CD8-positive, alpha-beta memory T cell (primary cell): ENCODE measurements around the gene PIP4K2C. TPM values are rescaled to one million over a fixed set of nuclear protein-coding genes. Genes with fewer than 3 reads are reported as not detected.

Source experiments
- CTCF ChIA-PET: fragments of 350-600 bp; sonication (Branson Sonifier 250); formaldehyde crosslinking; loops from one replicate; lab custom pipeline; 2021; ENCODE audit warnings: antibody characterized with exemption; lab: Charles Lee
- POLR2A ChIA-PET: fragments of 350-600 bp; sonication (Branson Sonifier 250); formaldehyde crosslinking; loops from one replicate; lab custom pipeline; 2021; ENCODE audit warnings: antibody characterized with exemption; lab: Charles Lee
- DNase-seq, 5 donors: peaks; one replicate each; pipeline versions ENCODE4 v3.0.0 to v3.0.0-alpha.2; 2020 to 2022; ENCODE audit warnings: mixed read lengths in 1 of 5
- H3K27ac ChIP-seq: one replicate; pipeline ENCODE4 v1.7.0; 2013; ENCODE audit warnings: low read depth, mild to moderate bottlenecking, low read length, moderate library complexity
- H3K27me3 ChIP-seq: 2 replicates; pipeline ENCODE4 v1.7.0; 2013; ENCODE audit warnings: low read length, mild to moderate bottlenecking; ENCODE audit not compliant: insufficient read depth, poor library complexity, severe bottlenecking
- H3K36me3 ChIP-seq: 2 replicates; pipeline ENCODE4 v1.7.0; 2013; ENCODE audit warnings: mild to moderate bottlenecking, low read length, moderate library complexity; ENCODE audit not compliant: insufficient read depth
- H3K4me1 ChIP-seq: 2 replicates; pipeline ENCODE4 v1.7.0; 2013; ENCODE audit warnings: mild to moderate bottlenecking, low read length, moderate library complexity; ENCODE audit not compliant: insufficient read depth
- H3K4me3 ChIP-seq: 2 replicates; pipeline ENCODE4 v1.7.0; 2013; ENCODE audit warnings: mild to moderate bottlenecking, low read length
- H3K9me3 ChIP-seq: 2 replicates; pipeline ENCODE4 v1.7.0; 2013; ENCODE audit warnings: mild to moderate bottlenecking, low read length
- H3K27ac Mint-ChIP-seq, 8 donors: one replicate each; pipeline ENCODE4 v1.8.0; 2020 to 2021; ENCODE audit warnings: mixed read lengths in 8 of 8, mild to moderate bottlenecking in 6 of 8, inconsistent platforms in 3 of 8, moderate library complexity in 3 of 8
- H3K27me3 Mint-ChIP-seq, 2 donors: one replicate each; pipeline ENCODE4 v1.8.0; 2020 to 2021; ENCODE audit warnings: mixed read lengths in 2 of 2, mild to moderate bottlenecking in 1 of 2, moderate library complexity in 1 of 2
- H3K36me3 Mint-ChIP-seq, 3 donors: one replicate each; pipeline ENCODE4 v1.8.0; 2020 to 2021; ENCODE audit warnings: mixed read lengths in 3 of 3, inconsistent platforms in 1 of 3, mild to moderate bottlenecking in 1 of 3
- H3K4me1 Mint-ChIP-seq, 3 donors: one replicate each; pipeline ENCODE4 v1.8.0; 2020 to 2021; ENCODE audit warnings: mixed read lengths in 3 of 3, inconsistent platforms in 1 of 3, mild to moderate bottlenecking in 1 of 3
- H3K4me3 Mint-ChIP-seq, 7 donors: one replicate each; pipeline ENCODE4 v1.8.0; 2020 to 2021; ENCODE audit warnings: mixed read lengths in 7 of 7, mild to moderate bottlenecking in 6 of 7, moderate library complexity in 4 of 7, inconsistent platforms in 2 of 7
- H3K9me3 Mint-ChIP-seq, 5 donors: one replicate each; pipeline ENCODE4 v1.8.0; 2020 to 2022; ENCODE audit warnings: mixed read lengths in 5 of 5, mild to moderate bottlenecking in 3 of 5, moderate library complexity in 2 of 5, inconsistent platforms in 1 of 5
- polyA plus RNA-seq: library from polyadenylated mRNA; unstranded; fragments of 300-500 nt; fragmentation: Illumina TruSeq; gene quantifications from one replicate; pipeline ENCODE4 v1.2.3, GENCODE V29; 2021
- total RNA-seq, 2 experiments: library from RNA; stranded (reverse); gene quantifications; one replicate each; pipeline ENCODE4 v1.2.3, GENCODE V29; 2021

PIP4K2C gene
- total and polyA plus RNA-seq, 3 experiments from 2014 or later, result 24.7 to 40.6 (median 29.7) TPM

- H3K27ac ChIP-seq, result peak overlapping the region; percentile 64
- H3K36me3 Mint-ChIP-seq, result peaks cover 0 to 26% (median 0%) of the 10 kb centered on the region in 3 donors
- no peak for DNase-seq
- peak overlapping the region; percentile 85 to 91 (median 91) for H3K4me3 Mint-ChIP-seq
- H3K36me3 ChIP-seq, result peaks cover under 1% of the 10 kb centered on the region
- H3K27ac Mint-ChIP-seq, result peak overlapping the region; percentile 76 to 95 (median 88)
- H3K27me3 ChIP-seq, result no peaks in the 10 kb centered on the region
- H3K4me1 Mint-ChIP-seq, result peaks cover 29 to 39% (median 38%) of the 10 kb centered on the region in 3 donors
- H3K9me3 ChIP-seq, result no peaks in the 10 kb centered on the region
- POLR2A ChIA-PET, result interaction anchor here (1.7 kb wide), 1 partner anchor 20 kb away, joined by 6 read pairs; the partner anchor contains the start of gene ARHGEF25
- H3K9me3 Mint-ChIP-seq, result no peaks in the 10 kb centered on the region
- peak overlapping the region; percentile 84 for H3K4me3 ChIP-seq
- peaks cover 2 to 6% of the 10 kb centered on the region in 2 donors for H3K27me3 Mint-ChIP-seq
- peaks cover 26% of the 10 kb centered on the region for H3K4me1 ChIP-seq
- CTCF ChIA-PET, result interaction anchor here (0.9 kb wide), 1 partner anchor 154 kb away, joined by 3 read pairs; the partner anchor contains the start of gene TSPAN31
Observed at GRCh38 chr12:57590479-57590863, 521 bp upstream of the PIP4K2C start.

DNA sequence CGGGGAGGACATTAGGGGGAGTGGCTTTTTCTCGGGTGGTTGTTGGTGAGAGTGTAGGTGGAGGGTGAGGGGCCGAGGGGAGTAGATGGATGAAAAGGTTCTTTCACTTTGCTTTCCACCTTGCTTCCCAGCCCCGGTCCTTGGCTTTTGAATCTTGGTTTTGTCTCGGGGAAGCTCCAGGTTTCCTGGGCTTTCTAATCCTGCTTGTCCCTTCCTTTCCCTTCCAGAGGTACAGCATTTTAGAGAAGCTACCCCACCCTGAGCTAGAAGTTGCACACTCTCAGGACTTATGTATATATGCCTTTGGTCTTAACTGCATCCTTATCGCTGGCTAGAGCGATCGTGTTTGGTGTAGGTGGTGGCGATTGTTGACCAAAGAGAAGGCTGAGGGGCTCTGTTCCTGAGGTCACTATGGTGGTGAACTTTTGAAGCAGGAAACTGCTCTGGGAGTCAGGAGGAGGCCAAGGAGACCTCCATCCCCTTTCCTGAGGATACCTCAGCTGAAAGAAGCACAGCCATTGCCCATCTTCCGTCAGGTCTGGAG lies 862 bp downstream of the PIP4K2C start:
- Histone ChIP-seq H3K36me3 (peaks cover 12% of the 10 kb centered on the region), H3K4me3 (peak overlapping the region; percentile 84), H3K27ac (peak overlapping the region; percentile 64), H3K9me3 (no peaks in the 10 kb centered on the region), H3K27me3 (no peaks in the 10 kb centered on the region), H3K4me1 (peaks cover 26% of the 10 kb centered on the region)
- Mint-ChIP-seq H3K9me3 (no peaks in the 10 kb centered on the region), H3K4me1 (peaks cover 29 to 39% (median 38%) of the 10 kb centered on the region in 3 donors), H3K27me3 (peaks cover 0 to 2% of the 10 kb centered on the region in 2 donors), H3K36me3 (peaks cover 0 to 38% (median 6%) of the 10 kb centered on the region in 3 donors), H3K4me3 (peak overlapping the region; percentile 85 to 91 (median 91)), H3K27ac (peak overlapping the region; percentile 76 to 98 (median 92))
- DNase-seq, result no peak
- ChIA-PET CTCF (interaction anchor here (1.0 to 4.1 kb wide), 3 partner anchors 9 to 28 kb away, joined by 3 to 26 read pairs (median 17); no protein-coding TSS in a partner anchor), POLR2A (interaction anchor here (1.1 to 1.7 kb wide), 2 partner anchors 19 to 112 kb away, joined by 4 to 6 read pairs; partner anchors contain the start of genes ARHGAP9 and ARHGEF25)

DNA sequence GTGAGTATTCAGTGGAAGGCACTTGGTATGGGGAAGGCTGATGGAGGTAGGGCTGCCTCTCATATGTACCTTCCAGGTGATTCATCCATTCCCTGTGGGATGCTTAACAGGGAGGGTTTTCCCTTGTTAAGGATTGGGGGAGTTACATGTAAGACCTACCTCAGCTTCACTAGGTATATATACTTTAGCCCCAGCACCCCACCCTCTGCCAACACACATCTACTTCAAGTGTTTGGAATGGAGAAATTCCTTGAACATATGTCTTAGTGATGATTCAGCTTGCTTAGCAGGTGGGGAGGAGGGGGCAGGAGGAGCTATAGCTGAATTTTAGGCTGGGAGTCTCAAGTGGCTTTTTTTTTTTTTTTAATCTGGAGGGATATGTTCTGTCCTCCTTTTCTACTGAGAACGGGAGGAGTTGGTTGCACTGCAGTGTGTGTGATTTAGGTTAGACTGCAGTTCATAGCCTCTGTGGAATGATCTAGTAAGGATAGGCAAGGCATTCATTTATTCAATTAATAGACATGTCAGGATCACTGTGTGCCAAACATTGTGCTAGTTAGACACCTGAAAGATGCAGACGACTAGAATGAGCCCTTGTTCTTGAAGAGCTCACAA lies 1.7 kb downstream of the PIP4K2C start:
- Histone ChIP-seq H3K27me3 (no peaks in the 10 kb centered on the region), H3K9me3 (no peaks in the 10 kb centered on the region), H3K27ac (no peak overlapping the region), H3K36me3 (peaks cover 17% of the 10 kb centered on the region), H3K4me3 (peak overlapping the region; percentile 84), H3K4me1 (peaks cover 26% of the 10 kb centered on the region)
- no peak for DNase-seq
- Mint-ChIP-seq H3K4me1 (peaks cover 29 to 39% (median 38%) of the 10 kb centered on the region in 3 donors), H3K27ac (peak overlapping the region; percentile 56 to 95 (median 86)), H3K9me3 (no peaks in the 10 kb centered on the region), H3K36me3 (peaks cover 0 to 46% (median 11%) of the 10 kb centered on the region in 3 donors), H3K4me3 (peak overlapping the region; percentile 85 to 91 (median 91)), H3K27me3 (peaks cover 0 to 2% of the 10 kb centered on the region in 2 donors)
- CTCF ChIA-PET, result interaction anchor here (1.0 to 4.1 kb wide), 6 partner anchors 7 to 96 kb away, joined by 3 to 26 read pairs (median 4); no protein-coding TSS in a partner anchor
- POLR2A ChIA-PET, result interaction anchor here (0.7 kb wide), 1 partner anchor 223 kb away, joined by 12 read pairs; no protein-coding TSS in a partner anchor

GRCh38 chr12:57593187-57593586 lies 2.2 kb downstream of the PIP4K2C start:
- Histone ChIP-seq H3K36me3 (peaks cover 21% of the 10 kb centered on the region), H3K9me3 (no peaks in the 10 kb centered on the region), H3K4me3 (no peak overlapping the region), H3K4me1 (peaks cover 26% of the 10 kb centered on the region), H3K27ac (no peak overlapping the region), H3K27me3 (no peaks in the 10 kb centered on the region)
- H3K36me3 Mint-ChIP-seq, result peaks cover 0 to 48% (median 13%) of the 10 kb centered on the region in 3 donors
- POLR2A ChIA-PET, result interaction anchor here (0.7 kb wide), 1 partner anchor 223 kb away, joined by 12 read pairs; no protein-coding TSS in a partner anchor
- DNase-seq, result no peak
- H3K4me1 Mint-ChIP-seq, result peaks cover 29 to 39% (median 38%) of the 10 kb centered on the region in 3 donors
- peaks cover 0 to 2% of the 10 kb centered on the region in 2 donors for H3K27me3 Mint-ChIP-seq
- CTCF ChIA-PET, result interaction anchor here (1.0 to 4.1 kb wide), 7 partner anchors 8 to 96 kb away, joined by 3 to 26 read pairs (median 4); no protein-coding TSS in a partner anchor
- H3K9me3 Mint-ChIP-seq, result no peaks in the 10 kb centered on the region
- peak overlapping the region in 5 of 8 donors; percentile 57 to 95 (median 78) for H3K27ac Mint-ChIP-seq
- peak overlapping the region in 5 of 7 donors; percentile 23 to 90 (median 58) for H3K4me3 Mint-ChIP-seq

DNA sequence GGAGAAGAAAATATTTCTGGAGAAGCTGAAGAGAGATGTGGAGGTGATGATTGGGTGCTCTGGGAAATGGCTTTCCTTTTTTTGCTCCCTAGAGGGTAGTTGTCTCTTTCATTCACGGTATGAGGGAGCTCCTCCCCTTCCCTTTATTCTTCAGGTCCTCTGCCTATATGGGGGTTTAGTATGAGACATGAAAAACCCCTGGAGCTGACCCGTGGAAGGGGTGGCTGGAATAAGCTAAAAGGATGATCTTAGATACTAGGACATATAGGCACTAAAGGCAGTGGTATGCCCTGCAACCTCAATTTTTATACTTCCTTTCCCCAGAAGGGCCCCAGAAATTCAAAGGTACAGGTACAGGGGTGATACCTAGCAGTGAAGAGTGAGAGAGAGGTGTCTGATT lies 9.4 kb downstream of the PIP4K2C start:
- ChIA-PET POLR2A (no interaction called here), CTCF (interaction anchor here (0.8 to 2.1 kb wide), 4 partner anchors 15 to 141 kb away, joined by 3 to 8 read pairs (median 6); partner anchors contain the start of gene GLI1)
- Mint-ChIP-seq H3K9me3 (no peaks in the 10 kb centered on the region), H3K27ac (peak overlapping the region in 3 of 8 donors; percentile 35 to 89 (median 56)), H3K27me3 (peaks cover 0 to 1% of the 10 kb centered on the region in 2 donors), H3K4me3 (peak overlapping the region in 1 of 7 donors; percentile 60), H3K36me3 (peaks cover 0 to 68% (median 33%) of the 10 kb centered on the region in 3 donors), H3K4me1 (peaks cover 24 to 29% (median 25%) of the 10 kb centered on the region in 3 donors)
- no peak for DNase-seq
- Histone ChIP-seq H3K27me3 (no peaks in the 10 kb centered on the region), H3K36me3 (peaks cover 39% of the 10 kb centered on the region), H3K9me3 (no peaks in the 10 kb centered on the region), H3K27ac (no peak overlapping the region), H3K4me3 (no peak overlapping the region), H3K4me1 (peaks cover 24% of the 10 kb centered on the region)

DNA sequence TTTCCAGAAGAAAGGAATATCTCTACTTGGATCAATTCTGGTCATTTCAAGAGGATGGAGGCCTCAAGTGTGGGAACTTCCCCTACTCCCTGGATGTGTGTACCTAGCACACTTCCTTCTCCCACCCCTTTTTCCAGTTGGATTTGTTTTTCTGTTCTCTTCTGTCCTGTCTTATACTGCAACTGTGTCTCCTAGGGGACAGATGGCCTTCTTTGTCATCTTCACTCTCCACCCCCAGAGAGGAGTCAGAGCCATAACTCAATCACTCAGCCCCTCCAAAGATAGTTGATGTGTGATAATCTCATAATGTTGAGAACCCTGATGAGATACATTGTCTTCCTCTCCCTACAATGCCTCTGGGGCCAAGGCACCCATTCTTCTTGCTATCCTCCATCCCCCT lies 11.6 kb downstream of the PIP4K2C start:
- POLR2A ChIA-PET, result no interaction called here
- Mint-ChIP-seq H3K9me3 (no peaks in the 10 kb centered on the region), H3K4me1 (peaks cover 32 to 43% (median 37%) of the 10 kb centered on the region in 3 donors), H3K4me3 (peak overlapping the region in 1 of 7 donors; percentile 4), H3K27ac (peak overlapping the region in 7 of 8 donors; percentile 2 to 81 (median 56)), H3K36me3 (peaks cover 0 to 54% (median 25%) of the 10 kb centered on the region in 3 donors), H3K27me3 (peaks cover 0 to 1% of the 10 kb centered on the region in 2 donors)
- Histone ChIP-seq H3K4me3 (no peak overlapping the region), H3K27me3 (no peaks in the 10 kb centered on the region), H3K9me3 (no peaks in the 10 kb centered on the region), H3K4me1 (peaks cover 28% of the 10 kb centered on the region), H3K36me3 (peaks cover 24% of the 10 kb centered on the region), H3K27ac (no peak overlapping the region)
- CTCF ChIA-PET, result interaction anchor here (1.6 kb wide), 1 partner anchor 30 kb away, joined by 5 read pairs; the partner anchor contains the start of gene B4GALNT1
- DNase-seq, result no peak

GRCh38 chr12:57603324-57603723 lies 12.3 kb downstream of the PIP4K2C start:
- Mint-ChIP-seq H3K9me3 (no peaks in the 10 kb centered on the region), H3K36me3 (peaks cover 0 to 55% (median 26%) of the 10 kb centered on the region in 3 donors), H3K27me3 (peaks cover 0 to 1% of the 10 kb centered on the region in 2 donors), H3K4me1 (peaks cover 32 to 43% (median 37%) of the 10 kb centered on the region in 3 donors), H3K27ac (peak overlapping the region; percentile 64 to 94 (median 90)), H3K4me3 (peak overlapping the region; percentile 85 to 94 (median 88))
- H3K36me3 ChIP-seq, result peaks cover 19% of the 10 kb centered on the region
- ChIA-PET CTCF (interaction anchor here (0.9 to 1.6 kb wide), 4 partner anchors 12 to 151 kb away, joined by 3 to 6 read pairs (median 4); partner anchors contain the start of gene B4GALNT1), POLR2A (no interaction called here)
- no peak for DNase-seq
- H3K9me3 ChIP-seq, result no peaks in the 10 kb centered on the region
- peaks cover 28% of the 10 kb centered on the region for H3K4me1 ChIP-seq
- no peak overlapping the region for H3K4me3 ChIP-seq
- H3K27me3 ChIP-seq, result no peaks in the 10 kb centered on the region
- no peak overlapping the region for H3K27ac ChIP-seq
